ENCODE data around the gene BBS4. TPM values are rescaled to one million over a fixed set of nuclear protein-coding genes. Genes with fewer than 3 reads are reported as not detected.
A peak's percentile ranks its signal among the peaks of the same experiment; 100 is the strongest.
"Not testable (repeated sequence)": the region's sequence is repeated elsewhere in the genome, so short reads cannot be mapped to it uniquely, and the experiment has no call there.

Gene BBS4
- total RNA-seq, 1 experiment from 2014 or later, result 30.9 TPM

DNA sequence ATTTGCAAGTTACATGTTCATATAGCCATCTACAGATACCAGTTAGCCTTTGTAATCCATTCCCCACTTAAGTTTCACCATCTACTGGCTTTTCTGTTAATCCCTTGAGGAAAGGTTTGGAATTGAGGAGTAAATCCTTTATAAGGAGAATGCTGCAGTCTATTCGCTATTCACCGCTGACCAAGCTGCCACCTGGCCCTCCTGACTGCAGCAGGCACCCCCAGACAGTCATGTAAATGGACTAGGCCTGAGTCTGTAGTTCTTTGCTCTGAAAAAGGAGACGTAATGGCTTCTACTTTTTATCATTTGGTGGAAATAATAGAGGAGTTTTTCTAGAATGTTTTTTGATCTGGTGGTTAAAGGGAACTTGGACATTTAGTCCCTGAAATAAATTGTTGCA lies 3.2 kb upstream of the BBS4 start:
- H3K27me3 ChIP-seq, result peaks cover 22% of the 10 kb centered on the region
- no peaks in the 10 kb centered on the region for H3K36me3 ChIP-seq
- no peaks in the 10 kb centered on the region for H3K9me3 ChIP-seq
- H3K4me3 ChIP-seq, result no peak overlapping the region
- no peak for DNase-seq

DNA sequence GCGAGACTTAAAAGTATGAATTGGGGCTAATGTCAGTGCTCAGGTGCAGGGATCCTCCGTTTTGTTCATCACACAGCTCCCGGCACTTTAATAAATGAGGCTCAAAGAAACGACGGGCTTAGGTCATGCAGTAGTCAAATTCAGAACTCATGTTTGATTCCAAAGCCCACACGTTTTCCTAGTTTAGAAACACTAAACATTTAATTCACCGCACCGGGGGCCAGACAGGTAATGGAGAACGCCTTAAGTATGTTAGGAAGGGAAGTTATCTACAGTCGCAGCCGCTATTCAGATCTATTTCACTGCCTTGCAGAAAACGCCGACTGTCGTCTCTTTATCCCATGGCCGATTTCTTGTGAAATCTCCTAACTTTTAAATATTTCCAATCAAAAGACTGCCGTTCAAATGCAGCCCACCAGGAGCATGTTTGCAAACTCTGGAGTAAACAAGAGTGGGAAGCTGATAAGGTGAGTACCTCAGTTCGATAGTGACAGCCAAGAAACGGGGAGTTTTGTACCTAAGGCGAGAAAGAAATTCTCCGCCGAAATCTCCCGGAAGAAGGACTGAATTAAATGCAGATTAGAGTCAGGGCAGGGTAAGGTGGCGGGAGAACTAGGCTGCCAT lies 594 bp upstream of the BBS4 start:
- H3K9me3 ChIP-seq, result no peaks in the 10 kb centered on the region
- no peak for DNase-seq
- peak overlapping the region; percentile 76 for H3K4me3 ChIP-seq
- no peaks in the 10 kb centered on the region for H3K36me3 ChIP-seq
- peaks cover 4% of the 10 kb centered on the region; the same call in 1 of the 2 replicates for H3K27me3 ChIP-seq

- DNase-seq, result no peak
Measured at GRCh38 chr15:72688697-72689096, 2.7 kb downstream of the BBS4 start.

DNA sequence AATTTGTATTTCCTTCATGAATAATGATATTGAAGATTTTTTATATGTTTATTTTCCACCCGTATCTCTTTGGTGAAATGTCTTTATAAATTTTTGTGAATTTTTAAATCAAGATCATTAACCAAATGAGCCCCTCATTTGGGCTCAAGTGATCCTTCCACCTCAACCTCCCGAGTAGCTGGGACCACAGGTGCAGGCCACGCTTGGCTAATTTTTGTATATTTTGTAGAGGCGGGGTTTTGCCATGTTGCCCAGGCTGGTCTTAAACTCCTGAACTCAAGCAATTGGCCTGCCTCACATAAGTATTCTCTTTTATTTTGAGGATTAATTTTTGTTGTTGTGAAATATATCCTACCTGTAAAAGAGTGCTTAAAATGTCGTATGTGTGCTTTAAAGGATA lies 4.9 kb downstream of the BBS4 start:
- H3K9me3 ChIP-seq, result no peaks in the 10 kb centered on the region
- DNase-seq, result no peak
- H3K4me3 ChIP-seq, result no peak overlapping the region
- H3K27me3 ChIP-seq, result no peaks in the 10 kb centered on the region
- H3K36me3 ChIP-seq, result no peaks in the 10 kb centered on the region

More at GRCh38 chr15:72688697-72689096, 2.7 kb downstream of the BBS4 start:
- Histone ChIP-seq H3K4me3 (no peak overlapping the region), H3K9me3 (no peaks in the 10 kb centered on the region), H3K36me3 (no peaks in the 10 kb centered on the region), H3K27me3 (no peaks in the 10 kb centered on the region)

DNA sequence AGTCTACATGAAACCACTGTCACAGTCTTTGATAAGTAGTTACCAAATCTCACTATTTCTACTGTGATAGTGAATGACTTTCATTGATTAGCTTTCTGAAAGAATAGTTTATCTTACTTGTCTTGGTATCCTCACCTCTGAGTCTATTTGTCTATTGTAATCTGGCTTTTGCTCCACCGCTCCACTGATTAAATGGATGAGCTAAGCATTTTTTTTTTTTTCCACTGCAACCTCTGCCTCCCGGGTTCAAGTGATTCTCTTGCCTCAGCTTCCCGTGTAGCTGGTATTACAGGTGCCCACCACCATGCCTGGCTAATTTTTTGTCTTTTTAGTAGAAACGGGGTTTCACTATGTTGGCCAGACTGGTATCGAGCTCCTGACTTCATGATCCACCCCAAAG lies 12.9 kb downstream of the BBS4 start:
- Histone ChIP-seq H3K36me3 (no peaks in the 10 kb centered on the region), H3K27me3 (no peaks in the 10 kb centered on the region), H3K4me3 (no peak overlapping the region), H3K9me3 (no peaks in the 10 kb centered on the region)
- DNase-seq, result no peak

- no peaks in the 10 kb centered on the region for H3K36me3 ChIP-seq
- no peak for DNase-seq
- no peaks in the 10 kb centered on the region for H3K27me3 ChIP-seq
- no peaks in the 10 kb centered on the region for H3K9me3 ChIP-seq
- no peak overlapping the region for H3K4me3 ChIP-seq
Measured at GRCh38 chr15:72700076-72700475, 14.1 kb downstream of the BBS4 start.

GRCh38 chr15:72706266-72706665 lies 20.3 kb downstream of the BBS4 start:
- Histone ChIP-seq H3K9me3 (no peaks in the 10 kb centered on the region), H3K36me3 (no peaks in the 10 kb centered on the region; the same call in 1 of the 2 replicates), H3K27me3 (no peaks in the 10 kb centered on the region), H3K4me3 (no peak overlapping the region)
- DNase-seq, result peak; percentile 26

DNA sequence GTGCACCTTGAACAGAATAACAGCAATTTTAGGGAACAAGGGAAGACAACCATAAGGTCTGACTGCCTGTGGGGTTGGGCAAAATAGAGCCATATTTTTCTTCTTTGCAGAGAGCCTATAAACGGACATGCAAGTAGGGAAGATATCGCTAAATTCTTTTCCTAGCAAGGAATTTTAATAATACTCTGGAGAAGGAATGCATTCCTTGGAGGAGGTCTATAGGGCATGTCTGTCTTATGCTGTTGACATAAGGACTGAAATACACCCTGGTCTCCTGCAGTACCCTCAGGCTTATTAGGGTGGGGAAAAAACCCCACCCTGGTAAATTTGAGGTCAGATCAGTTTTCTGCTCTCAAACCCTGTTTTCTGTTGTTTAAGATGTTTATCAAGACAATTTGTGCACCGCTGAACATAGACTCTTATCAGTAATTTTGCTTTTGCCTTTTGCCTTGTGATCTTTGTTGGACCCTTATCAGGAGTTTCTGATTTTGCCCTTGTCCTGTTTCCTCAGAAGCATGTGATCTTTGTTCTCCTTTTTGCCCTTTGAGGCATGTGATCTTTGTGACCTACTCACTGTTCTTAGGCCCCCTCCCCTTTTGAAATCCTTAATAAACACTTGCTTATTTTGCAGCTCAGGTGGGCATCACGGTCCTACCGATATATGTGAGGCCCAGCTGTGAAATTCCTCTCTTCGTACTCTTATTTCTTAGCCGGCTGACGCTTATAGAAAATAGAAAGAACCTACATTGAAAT lies 22.7 kb downstream of the BBS4 start:
- not testable (repeated sequence) for DNase-seq, H3K4me3 ChIP-seq, H3K9me3 ChIP-seq, H3K36me3 ChIP-seq, H3K27me3 ChIP-seq

- DNase-seq, result peak; percentile 62
- Histone ChIP-seq H3K36me3 (0 out of 2 replicates have a peak, but pooled peaks cover 3% of the 10 kb centered on the region), H3K9me3 (no peaks in the 10 kb centered on the region; the same call in 1 of the 2 replicates), H3K27me3 (no peaks in the 10 kb centered on the region), H3K4me3 (no peak overlapping the region)
Measured at GRCh38 chr15:72722071-72722696, 36.2 kb downstream of the BBS4 start.

GRCh38 chr15:72724028-72724427 lies 38.0 kb downstream of the BBS4 start:
- Histone ChIP-seq H3K36me3 (peaks cover 6% of the 10 kb centered on the region; the same call in 1 of the 2 replicates), H3K9me3 (no peaks in the 10 kb centered on the region; the same call in 1 of the 2 replicates), H3K4me3 (no peak overlapping the region), H3K27me3 (no peaks in the 10 kb centered on the region)
- no peak for DNase-seq

DNA sequence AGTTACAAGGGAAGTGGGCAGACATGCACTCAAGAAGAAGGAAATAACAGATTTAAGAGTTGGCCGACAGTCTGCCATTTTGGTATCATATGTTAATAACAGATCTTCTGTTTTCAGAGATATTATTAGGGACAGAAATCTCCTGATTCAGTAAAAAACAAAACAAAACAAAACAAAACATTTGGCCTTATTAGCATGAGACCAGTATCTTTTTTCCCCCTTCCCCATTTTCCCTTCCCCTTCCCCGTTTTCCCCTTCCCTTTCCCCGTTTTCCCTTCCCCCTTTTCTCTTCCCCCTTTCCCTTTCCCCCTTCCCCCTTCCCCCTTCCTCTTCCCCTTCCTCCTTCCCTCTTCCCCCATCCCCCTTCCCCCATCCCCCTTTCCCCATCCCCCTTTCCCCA lies 39.4 kb downstream of the BBS4 start:
- no peak for DNase-seq
- Histone ChIP-seq H3K27me3 (no peaks in the 10 kb centered on the region), H3K36me3 (peaks cover 10% of the 10 kb centered on the region), H3K9me3 (no peaks in the 10 kb centered on the region; the same call in 1 of the 2 replicates), H3K4me3 (no peak overlapping the region)

DNA sequence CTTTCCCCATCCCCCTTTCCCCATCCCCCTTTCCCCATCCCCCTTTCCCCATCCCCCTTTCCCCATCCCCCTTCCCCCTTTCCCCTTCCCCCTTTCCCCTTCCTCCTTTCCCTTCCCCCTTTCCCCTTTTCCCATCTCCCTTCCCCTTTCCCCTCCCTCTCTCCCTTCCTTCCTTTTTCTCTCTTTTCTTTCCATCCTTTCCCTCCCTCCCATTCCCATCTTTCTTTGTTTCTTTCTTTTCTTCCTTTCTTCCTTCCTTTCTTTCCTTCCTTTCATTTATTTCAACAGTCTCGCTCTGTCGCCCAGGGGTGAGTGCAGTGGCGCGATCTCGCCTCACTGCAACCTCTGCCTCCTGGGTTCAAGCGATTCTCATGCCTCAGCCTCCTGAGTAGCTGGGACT lies 39.8 kb downstream of the BBS4 start:
- DNase-seq, H3K27me3 ChIP-seq, H3K4me3 ChIP-seq, H3K9me3 ChIP-seq: not testable (repeated sequence)
- H3K36me3 ChIP-seq, result peaks cover 13% of the 10 kb centered on the region

DNA sequence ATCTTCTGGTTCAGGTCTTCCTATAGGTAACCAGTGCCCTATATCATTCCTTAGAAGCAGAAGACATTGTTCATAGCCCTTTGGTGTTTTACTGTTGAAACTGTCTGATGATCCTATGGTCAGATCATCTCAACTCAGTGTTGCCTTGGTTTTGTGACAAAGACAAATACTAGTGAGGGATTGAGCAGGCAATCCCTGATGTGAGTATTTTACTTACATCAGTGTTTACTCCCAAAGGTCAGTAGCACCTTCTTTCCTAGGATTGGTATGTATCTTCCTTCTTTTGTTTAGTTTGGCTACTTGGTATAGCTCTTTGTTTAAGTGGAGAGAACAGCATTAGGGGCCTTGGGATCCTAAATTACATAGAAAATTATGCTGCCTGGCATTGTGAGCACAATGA lies 41.1 kb downstream of the BBS4 start:
- Histone ChIP-seq H3K9me3 (no peaks in the 10 kb centered on the region; the same call in 1 of the 2 replicates), H3K4me3 (no peak overlapping the region), H3K27me3 (no peaks in the 10 kb centered on the region), H3K36me3 (peaks cover 22% of the 10 kb centered on the region)
- no peak for DNase-seq

DNA sequence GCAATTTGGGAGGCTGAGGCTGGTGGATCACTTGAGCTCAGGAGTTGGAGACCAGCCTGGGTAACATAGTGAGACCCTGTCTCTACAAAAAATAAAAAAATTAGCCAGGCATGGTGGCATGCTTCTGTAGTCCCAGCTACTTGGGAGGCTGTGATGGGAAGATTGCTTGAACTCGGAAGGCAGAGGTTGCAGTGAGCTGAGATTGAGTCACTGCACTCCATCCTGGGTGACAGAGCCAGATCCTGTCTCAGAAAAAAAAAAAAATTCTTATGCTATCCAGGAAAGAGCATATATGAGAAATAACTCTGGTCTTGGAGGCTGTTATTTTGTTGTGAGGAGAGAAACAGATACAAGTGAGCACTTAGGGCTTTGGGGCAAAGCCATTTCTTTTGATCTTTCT lies 42.2 kb downstream of the BBS4 start:
- not testable (repeated sequence) for H3K4me3 ChIP-seq, DNase-seq, H3K27me3 ChIP-seq, H3K9me3 ChIP-seq
- peaks cover 29% of the 10 kb centered on the region for H3K36me3 ChIP-seq

GRCh38 chr15:72728821-72729220 lies 42.8 kb downstream of the BBS4 start:
- Histone ChIP-seq H3K4me3 (no peak overlapping the region), H3K36me3 (peaks cover 35% of the 10 kb centered on the region), H3K9me3 (no peaks in the 10 kb centered on the region; the same call in 1 of the 2 replicates), H3K27me3 (no peaks in the 10 kb centered on the region)
- DNase-seq, result no peak

GRCh38 chr15:72732086-72732485 lies 46.1 kb downstream of the BBS4 start:
- Histone ChIP-seq H3K36me3 (peaks cover 48% of the 10 kb centered on the region), H3K27me3 (no peaks in the 10 kb centered on the region), H3K4me3 (no peak overlapping the region), H3K9me3 (no peaks in the 10 kb centered on the region)
- DNase-seq, result no peak

- H3K4me3 ChIP-seq, result no peak overlapping the region
- H3K36me3 ChIP-seq, result peaks cover 53% of the 10 kb centered on the region
- DNase-seq, result no peak
- no peaks in the 10 kb centered on the region for H3K27me3 ChIP-seq
- no peaks in the 10 kb centered on the region for H3K9me3 ChIP-seq
Measured at GRCh38 chr15:72732516-72732915, 46.5 kb downstream of the BBS4 start.

Measured in MG63 (cell line).